Measurements from ENCODE around the gene NR1I3. TPM values are rescaled to one million over a fixed set of nuclear protein-coding genes. Genes with fewer than 3 reads are reported as not detected.

The NR1I3 gene
- total RNA-seq, 4 donors from 2014 or later, result not detected

- Histone ChIP-seq H3K36me3 (peaks cover 0 to 3% (median 0%) of the 10 kb centered on the region in 3 donors), H3K4me1 (peaks cover 0 to 32% (median 12%) of the 10 kb centered on the region in 4 donors), H3K27ac (peak overlapping the region in 3 of 4 donors; percentile 56 to 73 (median 62)), H3K4me3 (no peak overlapping the region), H3K9me3 (no peaks in the 10 kb centered on the region), H3K27me3 (no peaks in the 10 kb centered on the region)
- WGBS, 2 donors, result 31% methylated on average over 2 of the region's 2 CpGs
- no peak for DNase-seq (ENCODE audit: low spot score in 2 of 2)
- TF ChIP-seq POLR2A (IDR thresholded peaks at IDR 0.05), result no peak
- no peak for TF ChIP-seq EP300 (IDR thresholded peaks at IDR 0.05)
- no peak for TF ChIP-seq CTCF (IDR thresholded peaks at IDR 0.05)
These were observed 52.2 kb downstream of the NR1I3 start for GRCh38 chr1:161185732-161186311.

GRCh38 chr1:161185282-161185682, 52.7 kb downstream of the NR1I3 start:
- H3K9me3 ChIP-seq, result no peaks in the 10 kb centered on the region
- H3K36me3 ChIP-seq, result no peaks in the 10 kb centered on the region
- H3K27ac ChIP-seq, result peak overlapping the region in 3 of 4 donors; percentile 56 to 73 (median 62)
- H3K4me1 ChIP-seq, result peaks cover 0 to 32% (median 10%) of the 10 kb centered on the region in 4 donors
- WGBS, 2 donors, result 7 to 16% methylated on average over 3 of the region's 3 CpGs
- TF ChIP-seq POLR2A (IDR thresholded peaks at IDR 0.05), result no peak
- no peak for TF ChIP-seq CTCF (IDR thresholded peaks at IDR 0.05)
- peak in 1 of 2 donors; percentile 70 for TF ChIP-seq EP300 (IDR thresholded peaks at IDR 0.05)
- peak in 1 of 2 donors; percentile 80 for DNase-seq (ENCODE audit: low spot score in 2 of 2)
- no peak overlapping the region for H3K4me3 ChIP-seq
- no peaks in the 10 kb centered on the region for H3K27me3 ChIP-seq

DNA sequence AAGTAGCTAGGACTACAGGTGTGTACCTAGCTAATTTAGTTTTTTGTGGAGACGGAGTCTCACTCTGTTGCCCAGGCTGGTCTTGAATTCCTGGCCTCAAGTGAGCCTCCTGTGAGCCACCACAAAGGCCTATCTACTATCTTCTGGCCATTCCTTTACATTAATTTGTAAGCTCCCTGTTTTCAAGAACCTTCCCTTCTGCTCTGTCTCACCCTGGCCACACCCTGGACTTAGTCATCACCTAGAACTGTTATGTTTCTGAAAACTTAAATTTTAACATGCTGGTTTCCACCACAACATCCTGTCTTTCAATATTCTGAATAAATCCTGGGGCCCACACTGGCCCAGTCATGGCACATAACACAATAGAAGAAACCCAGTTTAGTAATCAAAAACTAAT, 55.8 kb downstream of the NR1I3 start:
- no peak overlapping the region for H3K4me3 ChIP-seq
- no peaks in the 10 kb centered on the region for H3K27me3 ChIP-seq
- 100% methylated on average over 1 of the region's 1 CpG for WGBS, 2 donors
- H3K27ac ChIP-seq, result peak overlapping the region in 2 of 4 donors; percentile 21 to 75
- DNase-seq (ENCODE audit: low spot score in 2 of 2), result no peak
- H3K9me3 ChIP-seq, result no peaks in the 10 kb centered on the region
- peaks cover 0 to 31% (median 13%) of the 10 kb centered on the region in 4 donors for H3K4me1 ChIP-seq
- no peak for TF ChIP-seq POLR2A (IDR thresholded peaks at IDR 0.05)
- TF ChIP-seq CTCF (IDR thresholded peaks at IDR 0.05), result no peak
- TF ChIP-seq EP300 (IDR thresholded peaks at IDR 0.05), result no peak
- no peaks in the 10 kb centered on the region for H3K36me3 ChIP-seq

- Histone ChIP-seq H3K27ac (no peak overlapping the region), H3K27me3 (no peaks in the 10 kb centered on the region), H3K4me1 (peaks cover 0 to 34% (median 17%) of the 10 kb centered on the region in 4 donors), H3K9me3 (no peaks in the 10 kb centered on the region), H3K36me3 (peaks cover 0 to 4% (median 0%) of the 10 kb centered on the region in 3 donors), H3K4me3 (no peak overlapping the region)
- TF ChIP-seq CTCF (IDR thresholded peaks at IDR 0.05), result peak in 3 of 5 experiments; percentile 12 to 20 (median 18)
- no peak for TF ChIP-seq POLR2A (IDR thresholded peaks at IDR 0.05)
- no peak for TF ChIP-seq EP300 (IDR thresholded peaks at IDR 0.05)
- DNase-seq (ENCODE audit: low spot score in 2 of 2), result no peak
- WGBS, 2 donors, result 37 to 59% methylated on average over 1 of the region's 1 CpG
These were observed 57.4 kb downstream of the NR1I3 start for GRCh38 chr1:161180639-161181038.

DNA sequence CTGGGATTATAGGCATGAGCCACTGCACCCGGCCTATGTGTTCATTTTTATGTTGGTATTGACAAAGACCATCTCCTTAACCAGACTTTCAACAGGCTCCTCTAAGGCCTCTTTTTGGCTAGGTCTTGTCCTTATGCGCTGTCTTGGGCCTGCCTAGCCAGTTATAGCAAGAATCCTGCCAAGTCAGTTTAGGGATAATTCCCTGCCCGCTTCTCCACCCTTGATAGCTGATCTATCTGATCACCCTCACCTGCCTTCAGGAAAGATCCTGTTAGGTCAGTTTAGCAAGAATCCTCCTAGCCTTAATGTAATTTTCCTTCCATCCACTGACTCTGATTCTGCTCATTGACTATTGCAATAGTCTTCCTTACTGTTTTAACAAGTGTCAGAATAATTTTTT, 58.3 kb downstream of the NR1I3 start:
- peaks cover 0 to 13% (median 0%) of the 10 kb centered on the region in 3 donors for H3K36me3 ChIP-seq
- 93 to 95% methylated on average over 3 of the region's 3 CpGs for whole genome bisulfite sequencing, 2 donors

More for the DNA sequence above, 58.3 kb downstream of the NR1I3 start:
- Histone ChIP-seq H3K4me3 (no peak overlapping the region), H3K27ac (no peak overlapping the region), H3K4me1 (peaks cover 0 to 32% (median 16%) of the 10 kb centered on the region in 4 donors), H3K27me3 (no peaks in the 10 kb centered on the region), H3K9me3 (no peaks in the 10 kb centered on the region)
- DNase-seq (ENCODE audit: low spot score in 2 of 2), result no peak
- no peak for TF ChIP-seq POLR2A (IDR thresholded peaks at IDR 0.05)
- TF ChIP-seq CTCF (IDR thresholded peaks at IDR 0.05), result no peak
- no peak for TF ChIP-seq EP300 (IDR thresholded peaks at IDR 0.05)

Measured in tibial nerve (tissue), 4 donors.